Measurements from ENCODE around the gene QRFPR.

DNA sequence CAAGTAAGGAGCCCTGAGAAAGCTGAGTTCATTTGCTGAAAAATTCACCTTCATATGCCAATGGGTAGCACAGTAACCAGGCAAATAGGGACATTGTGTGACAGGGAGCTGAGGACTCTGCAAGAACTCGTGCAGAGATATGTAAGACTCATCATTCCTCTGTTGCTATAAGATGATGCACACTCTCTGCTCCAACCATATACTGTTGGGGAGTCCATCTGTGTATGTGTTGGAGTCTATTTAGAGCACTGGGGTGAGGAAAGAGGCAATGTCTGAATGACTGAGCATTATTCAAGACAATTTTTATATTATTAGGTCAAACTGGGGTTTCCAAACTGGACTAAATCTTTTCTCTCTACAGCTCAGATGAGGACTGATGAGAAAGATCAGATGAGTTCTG, 100.4 kb downstream of the QRFPR start:
- TF ChIP-seq, protein P1, sequence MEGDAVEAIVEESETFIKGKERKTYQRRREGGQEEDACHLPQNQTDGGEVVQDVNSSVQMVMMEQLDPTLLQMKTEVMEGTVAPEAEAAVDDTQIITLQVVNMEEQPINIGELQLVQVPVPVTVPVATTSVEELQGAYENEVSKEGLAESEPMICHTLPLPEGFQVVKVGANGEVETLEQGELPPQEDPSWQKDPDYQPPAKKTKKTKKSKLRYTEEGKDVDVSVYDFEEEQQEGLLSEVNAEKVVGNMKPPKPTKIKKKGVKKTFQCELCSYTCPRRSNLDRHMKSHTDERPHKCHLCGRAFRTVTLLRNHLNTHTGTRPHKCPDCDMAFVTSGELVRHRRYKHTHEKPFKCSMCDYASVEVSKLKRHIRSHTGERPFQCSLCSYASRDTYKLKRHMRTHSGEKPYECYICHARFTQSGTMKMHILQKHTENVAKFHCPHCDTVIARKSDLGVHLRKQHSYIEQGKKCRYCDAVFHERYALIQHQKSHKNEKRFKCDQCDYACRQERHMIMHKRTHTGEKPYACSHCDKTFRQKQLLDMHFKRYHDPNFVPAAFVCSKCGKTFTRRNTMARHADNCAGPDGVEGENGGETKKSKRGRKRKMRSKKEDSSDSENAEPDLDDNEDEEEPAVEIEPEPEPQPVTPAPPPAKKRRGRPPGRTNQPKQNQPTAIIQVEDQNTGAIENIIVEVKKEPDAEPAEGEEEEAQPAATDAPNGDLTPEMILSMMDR (IDR thresholded peaks at IDR 0.05): no peak
- no peak for TF ChIP-seq POLR2A (IDR thresholded peaks at IDR 0.05)
